Superior temporal gyrus (tissue), 1 donor: Measurements from ENCODE around the gene ASF1B.
"Not testable (repeated sequence)": the region's sequence is repeated elsewhere in the genome, so short reads cannot be mapped to it uniquely, and the experiment has no call there.

ENCODE experiments used
- DNase-seq: peaks from one replicate; pipeline ENCODE4 v3.0.0-alpha.2; 2016; ENCODE audit errors: extremely low spot score

Gene ASF1B

GRCh38 chr19:14160017-14160703, 23.8 kb upstream of the ASF1B start:
- no peak for DNase-seq

- DNase-seq = no peak
Observed at GRCh38 chr19:14159059-14159458, 22.7 kb upstream of the ASF1B start.

- DNase-seq = no peak
Observed at GRCh38 chr19:14158276-14159023, 22.1 kb upstream of the ASF1B start.

- no peak for DNase-seq
Observed at GRCh38 chr19:14156971-14157717, 20.8 kb upstream of the ASF1B start.

- no peak for DNase-seq
Observed at GRCh38 chr19:14156122-14156521, 19.7 kb upstream of the ASF1B start.

- DNase-seq = no peak
Observed at GRCh38 chr19:14155371-14155770, 19.0 kb upstream of the ASF1B start.

- no peak for DNase-seq
Observed at GRCh38 chr19:14152713-14153112, 16.3 kb upstream of the ASF1B start.

GRCh38 chr19:14150770-14151661, 14.6 kb upstream of the ASF1B start:
- DNase-seq = no peak

- no peak for DNase-seq
Observed at GRCh38 chr19:14150041-14150769, 13.8 kb upstream of the ASF1B start.

- DNase-seq = peak; percentile 66
Observed at GRCh38 chr19:14149509-14149994, 13.2 kb upstream of the ASF1B start.

- DNase-seq = no peak
Observed at GRCh38 chr19:14148751-14149410, 12.5 kb upstream of the ASF1B start.

GRCh38 chr19:14147797-14148605, 11.6 kb upstream of the ASF1B start:
- DNase-seq = peak; percentile 76

- peak; percentile 45 for DNase-seq
Observed at GRCh38 chr19:14146789-14147216, 10.4 kb upstream of the ASF1B start.

GRCh38 chr19:14146169-14146568, 9.8 kb upstream of the ASF1B start:
- DNase-seq = not testable (repeated sequence)

- no peak for DNase-seq
Observed at GRCh38 chr19:14145381-14145780, 9.0 kb upstream of the ASF1B start.

GRCh38 chr19:14142262-14143190, 6.1 kb upstream of the ASF1B start:
- no peak for DNase-seq

- no peak for DNase-seq
Observed at GRCh38 chr19:14141041-14141440, 4.7 kb upstream of the ASF1B start.

- DNase-seq = no peak
Observed at GRCh38 chr19:14139944-14140343, 3.6 kb upstream of the ASF1B start.
